Urinary bladder (tissue), 4 donors: ENCODE measurements around the gene SEC63. TPM values are rescaled to one million over a fixed set of nuclear protein-coding genes. Genes with fewer than 3 reads are reported as not detected.

Experiments
- DNase-seq: peaks from one replicate; pipeline ENCODE4 v3.0.0-alpha.2; 2015; ENCODE audit errors: extremely low spot score
- H3K27ac ChIP-seq: one replicate; pipeline ENCODE4 v1.5.1; 2013; ENCODE audit warnings: low read depth, mild to moderate bottlenecking, moderate library complexity
- H3K36me3 ChIP-seq: one replicate; pipeline ENCODE4 v1.6.1; 2013; ENCODE audit warnings: mild to moderate bottlenecking, moderate library complexity; ENCODE audit not compliant: insufficient read depth
- H3K4me1 ChIP-seq: one replicate; pipeline ENCODE4 v1.6.1; 2013; ENCODE audit warnings: mild to moderate bottlenecking, moderate library complexity; ENCODE audit not compliant: insufficient read depth
- H3K4me3 ChIP-seq: one replicate; pipeline ENCODE4 v1.5.1; 2013; ENCODE audit warnings: low read depth, low read length
- WGBS: extraction: QIAGEN DNeasy Blood & Tissue Kit; methylation state at CpG from one replicate; pipeline ENCODE4 v1.1.7; 2013; 5-methylcytosine and 5-hydroxymethylcytosine counted together
- polyA plus RNA-seq: library from polyadenylated mRNA; stranded (reverse); fragments of 200-250 nt; gene quantifications from one replicate; pipeline ENCODE4 v1.2.3, GENCODE V29; 2013
- small RNA-seq: library from RNA; depleted of rRNA; stranded (forward); fragments of <200 nt; gene quantifications from one replicate; pipeline ENCODE3, GENCODE V24; 2014
- total RNA-seq: library from RNA; depleted of rRNA; stranded (reverse); fragments of >200 nt; gene quantifications from one replicate; pipeline ENCODE4 v1.2.3, GENCODE V29; 2014
- donor health status: healthy with polysubstance abuse.
- donor health status: healthy.

SEC63 gene
- total and polyA plus RNA-seq, 2 donors, result 28.2 to 85.4 TPM

DNA sequence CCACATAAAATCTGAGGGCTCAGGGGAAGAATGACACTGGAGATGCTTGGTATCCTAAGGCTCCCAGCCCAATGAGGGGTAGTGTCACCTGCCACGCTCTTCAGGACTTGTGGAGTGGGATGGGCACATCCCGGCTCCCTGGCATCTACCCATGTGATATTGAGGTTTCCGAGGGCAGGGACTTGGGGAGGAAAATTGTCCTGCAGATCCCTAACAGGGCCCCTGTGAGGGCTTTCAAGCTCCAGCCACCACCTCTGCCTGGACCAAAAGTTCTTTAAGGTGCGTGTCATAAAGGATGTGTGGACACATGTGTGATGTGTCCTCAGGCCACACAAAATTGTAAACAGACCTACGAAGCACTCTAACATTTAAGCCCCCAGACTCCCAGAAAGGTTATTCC is 136.4 kb downstream of the SEC63 start:
- no peak overlapping the region for H3K4me3 ChIP-seq
- no peak overlapping the region for H3K27ac ChIP-seq
- H3K4me1 ChIP-seq, result no peaks in the 10 kb centered on the region
- H3K36me3 ChIP-seq, result no peaks in the 10 kb centered on the region
- 82% methylated on average over 5 of the region's 5 CpGs for WGBS
- no peak for DNase-seq

DNA sequence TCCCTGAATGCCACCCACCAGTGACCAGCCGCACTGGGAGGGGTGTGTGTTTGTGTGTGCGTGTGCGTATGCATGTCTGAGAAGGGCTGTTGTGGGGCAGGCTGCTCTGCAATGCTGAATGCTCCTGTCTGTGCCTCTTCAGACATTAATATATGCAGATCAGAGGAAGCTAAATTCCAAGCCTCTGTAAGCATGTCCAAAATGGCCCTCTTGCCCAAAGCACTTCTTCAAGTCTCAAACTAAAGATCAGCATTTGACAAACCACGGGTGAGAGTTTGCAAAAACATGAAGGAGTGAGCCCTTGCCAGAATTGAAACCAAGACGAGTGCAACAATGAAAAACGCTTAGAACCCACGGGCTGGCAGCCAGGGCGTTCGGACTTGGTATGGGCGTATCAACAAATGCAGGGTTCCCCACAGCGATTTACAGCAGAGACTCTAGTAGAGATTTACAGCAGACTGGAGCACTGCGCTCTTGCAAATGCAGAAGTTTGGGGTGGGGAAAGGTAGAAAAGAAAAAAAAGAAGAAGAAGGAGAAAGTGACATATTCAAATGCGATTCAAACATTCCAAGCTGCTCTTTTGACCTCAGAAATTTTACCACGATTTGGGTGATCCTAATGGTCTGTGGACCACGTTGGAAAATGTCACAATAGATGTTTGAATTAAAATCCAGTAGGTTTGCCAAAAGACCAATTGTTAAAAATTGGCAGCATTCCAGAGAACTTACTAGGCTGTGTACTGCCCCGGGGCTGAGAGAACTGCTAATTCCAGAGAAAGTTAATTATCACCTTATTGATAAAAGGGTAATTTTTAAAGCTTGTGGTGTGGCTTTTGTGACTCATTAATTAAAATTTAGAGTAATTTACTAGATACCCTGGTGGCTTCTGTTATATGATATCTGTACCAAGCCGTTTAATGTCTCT is 137.4 kb downstream of the SEC63 start:
- DNase-seq, result no peak
- Histone ChIP-seq H3K27ac (no peak overlapping the region), H3K36me3 (no peaks in the 10 kb centered on the region), H3K4me1 (no peaks in the 10 kb centered on the region), H3K4me3 (peak overlapping the region; percentile 19)
- WGBS, result 27% methylated on average over 17 of the region's 17 CpGs

DNA sequence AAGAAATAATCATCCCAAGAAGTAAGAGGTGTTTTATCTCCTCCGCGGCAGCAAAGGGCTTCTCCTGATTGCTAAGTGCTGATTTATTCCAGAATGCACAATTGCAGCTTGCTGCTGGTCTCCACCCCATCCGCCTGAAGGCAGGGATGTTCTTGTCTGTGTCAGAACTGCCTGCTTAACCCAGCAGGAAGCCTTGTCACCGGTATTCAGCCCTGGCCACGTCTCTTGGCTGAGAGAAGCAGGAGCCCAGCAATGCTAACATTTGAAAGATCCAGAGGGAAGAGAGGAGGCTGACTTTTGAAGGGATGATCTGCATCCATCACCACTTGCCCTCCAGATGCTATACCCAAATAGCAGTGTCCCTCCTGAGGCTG is 138.1 kb downstream of the SEC63 start:
- H3K4me1 ChIP-seq, result no peaks in the 10 kb centered on the region
- H3K36me3 ChIP-seq, result no peaks in the 10 kb centered on the region
- no peak overlapping the region for H3K4me3 ChIP-seq
- 23% methylated on average over 5 of the region's 5 CpGs for WGBS
- no peak overlapping the region for H3K27ac ChIP-seq
- no peak for DNase-seq

DNA sequence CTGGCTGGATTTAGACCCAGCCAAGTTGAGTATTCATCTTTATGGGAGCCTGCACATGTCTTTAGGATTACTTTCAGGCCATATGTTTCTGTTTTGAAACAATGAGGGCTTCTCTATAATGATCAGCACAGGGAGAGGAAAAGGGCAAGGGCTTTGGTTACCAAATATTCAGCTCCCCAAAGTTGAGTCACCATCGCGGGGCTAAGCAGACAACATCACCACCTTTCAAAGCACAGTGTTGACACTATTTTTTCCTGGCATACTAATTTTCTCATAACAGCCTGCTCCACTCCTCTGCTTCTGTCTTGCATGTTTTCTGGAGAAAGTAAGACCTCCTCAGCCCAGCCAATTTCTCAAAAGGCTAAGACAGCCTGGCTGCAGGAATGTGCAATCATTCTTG is 138.8 kb downstream of the SEC63 start:
- Histone ChIP-seq H3K4me3 (no peak overlapping the region), H3K27ac (no peak overlapping the region), H3K36me3 (no peaks in the 10 kb centered on the region), H3K4me1 (no peaks in the 10 kb centered on the region)
- DNase-seq, result no peak
- WGBS, result 86% methylated on average over 2 of the region's 2 CpGs

DNA sequence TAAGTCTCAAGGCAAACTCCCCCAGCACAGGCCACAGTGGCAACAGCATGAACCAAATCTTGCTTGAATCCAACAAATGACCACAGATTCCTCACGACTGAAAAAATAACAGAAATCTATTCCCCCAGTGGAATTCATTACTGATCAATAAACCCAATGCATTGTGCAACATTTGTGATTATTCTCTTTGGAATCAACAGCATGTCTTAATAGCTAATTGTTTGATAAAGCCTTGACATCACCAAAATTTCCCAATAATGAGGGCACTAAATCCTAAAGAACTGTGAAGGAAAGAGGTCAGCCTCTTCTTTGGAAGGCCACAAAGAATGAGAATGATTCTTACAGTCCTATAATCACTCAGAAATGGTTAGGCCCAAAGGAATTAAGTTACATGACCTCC is 139.7 kb downstream of the SEC63 start:
- Histone ChIP-seq H3K27ac (no peak overlapping the region), H3K4me1 (no peaks in the 10 kb centered on the region), H3K36me3 (no peaks in the 10 kb centered on the region), H3K4me3 (no peak overlapping the region)
- WGBS, result 43% methylated on average over 1 of the region's 1 CpG
- no peak for DNase-seq

DNA sequence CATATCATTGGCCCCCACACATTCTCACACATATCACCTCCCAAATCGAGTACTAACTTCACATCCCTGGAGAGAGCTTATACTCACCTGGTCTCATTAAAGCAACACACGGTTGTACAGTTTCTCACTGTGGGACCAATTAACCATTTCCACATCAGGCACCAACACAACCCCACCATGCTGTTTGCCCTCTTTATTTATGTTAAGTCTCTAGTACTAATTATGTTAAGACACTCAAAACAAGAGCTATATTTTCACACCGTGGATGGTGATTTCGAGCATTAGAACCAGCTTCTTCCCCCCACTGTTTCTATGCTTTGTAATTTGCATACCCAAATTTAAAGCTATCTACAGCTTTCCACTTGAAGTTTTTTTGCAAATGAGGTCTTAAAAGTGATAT is 140.2 kb downstream of the SEC63 start:
- 80% methylated on average over 4 of the region's 4 CpGs for WGBS
- Histone ChIP-seq H3K36me3 (no peaks in the 10 kb centered on the region), H3K4me3 (no peak overlapping the region), H3K4me1 (no peaks in the 10 kb centered on the region), H3K27ac (no peak overlapping the region)
- no peak for DNase-seq

Small RNAs within 50 kb of the gene (small RNA-seq; reads per million reads assigned to genes)
- gene MTHFD2P3 (not detected), gene RF00045 (not detected), gene RNU6-437P (not detected)

Other genes with a start within 250 kb of the SEC63 start
- gene SCML4, start 133.9 kb downstream of the SEC63 start, total RNA-seq, result 0.63 TPM
- 0.53 TPM for gene SCML4, start 133.9 kb downstream of the SEC63 start, polyA plus RNA-seq
- gene OSTM1, start 116.5 kb upstream of the SEC63 start, total RNA-seq, result 37.0 TPM
- gene OSTM1, start 116.5 kb upstream of the SEC63 start, polyA plus RNA-seq, result 36.0 TPM
- gene NR2E1, start 207.8 kb upstream of the SEC63 start, total RNA-seq, result not detected
- gene NR2E1, start 207.8 kb upstream of the SEC63 start, polyA plus RNA-seq, result not detected